Left hindlimb (tissue), 1 donor: ENCODE results near the gene CDK2AP2.

ENCODE experiments used
- DNase-seq: peaks from one replicate; pipeline ENCODE4 v3.0.0-alpha.2; 2018

CDK2AP2 gene

DNA sequence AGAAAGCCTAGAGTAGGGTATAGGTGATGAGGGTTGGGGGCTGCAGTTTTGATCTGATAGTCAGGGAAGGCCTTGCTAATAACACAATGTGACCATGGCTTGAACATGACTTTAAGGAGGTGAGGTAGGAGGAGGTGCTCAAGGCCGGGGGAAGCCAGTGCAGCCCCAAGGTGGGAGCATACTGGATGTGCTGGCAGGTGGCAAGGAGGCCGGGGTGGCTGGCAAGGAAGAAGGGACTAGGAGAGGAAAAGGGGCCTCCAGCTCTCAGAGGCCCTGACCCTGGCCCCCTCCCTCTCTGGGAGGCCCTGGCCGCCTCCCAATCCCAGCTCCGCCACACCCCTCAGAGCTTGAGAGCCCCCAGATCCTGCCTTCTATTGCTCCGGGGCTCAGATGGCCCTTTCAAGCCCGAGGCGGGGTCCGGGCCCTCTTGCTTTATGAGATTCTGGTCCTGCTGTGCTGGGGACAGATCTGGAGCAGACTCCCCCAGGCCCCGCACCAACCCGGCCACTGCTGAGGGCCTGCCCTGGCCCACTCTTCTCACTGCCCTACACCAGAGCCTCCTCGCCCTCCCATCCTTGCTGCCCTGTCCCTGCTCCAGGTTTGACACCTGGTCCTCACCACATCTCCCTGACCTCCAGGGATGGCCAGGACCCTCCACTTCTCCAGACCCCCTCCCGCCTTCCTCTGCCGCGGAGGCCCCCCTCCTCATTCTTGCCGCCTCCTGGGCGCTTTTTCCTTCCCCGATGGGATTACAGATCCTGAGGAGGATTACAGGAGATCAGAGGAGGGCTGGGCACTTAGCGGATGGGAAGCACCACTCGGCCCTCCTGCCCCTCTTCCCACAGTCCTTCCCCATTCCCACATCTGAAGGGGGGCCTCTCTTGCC lies 4.6 kb downstream of the CDK2AP2 start:
- no peak for DNase-seq

GRCh38 chr11:67502328-67502979 lies 5.5 kb downstream of the CDK2AP2 start:
- peak; percentile 24 for DNase-seq

DNA sequence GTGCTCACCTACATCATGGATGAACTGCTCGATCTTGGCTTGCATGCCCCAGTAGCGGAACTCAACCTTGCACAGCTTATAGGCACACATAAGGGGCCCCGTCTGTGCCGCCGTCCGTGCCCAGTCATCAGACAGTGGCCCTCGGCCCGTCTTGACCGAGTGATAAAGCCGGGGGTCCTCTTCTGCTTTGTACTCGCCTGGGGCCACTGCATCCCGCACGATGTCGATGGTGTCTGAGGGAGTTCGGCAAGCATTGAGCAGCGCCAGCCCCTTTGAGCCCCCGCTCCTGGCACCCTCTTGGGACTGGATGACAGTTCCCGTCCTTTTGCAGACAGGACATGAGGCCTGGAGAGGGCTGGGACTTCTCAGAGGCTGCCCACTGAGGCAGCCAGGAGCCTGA lies 6.1 kb downstream of the CDK2AP2 start:
- DNase-seq, result peak; percentile 26

- peak; percentile 17 for DNase-seq
Measured at GRCh38 chr11:67500831-67501715, 6.9 kb downstream of the CDK2AP2 start.

DNA sequence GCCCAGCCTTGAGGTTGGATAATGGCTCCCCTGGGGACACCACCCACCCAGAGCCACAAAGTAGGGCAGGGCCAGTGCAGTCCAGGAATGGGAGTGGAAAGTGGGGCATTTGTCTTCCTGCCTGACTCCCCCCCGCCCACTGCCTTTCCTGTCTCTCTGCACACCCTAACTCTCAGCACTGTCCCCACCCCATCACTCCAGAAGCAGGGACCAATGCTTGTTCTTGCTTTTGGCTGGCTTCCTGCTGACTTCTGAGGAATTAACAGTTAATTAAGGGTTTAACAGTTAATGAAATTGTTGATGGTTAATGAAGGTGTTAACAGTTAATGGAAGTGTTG lies 7.5 kb downstream of the CDK2AP2 start:
- DNase-seq, result peak; percentile 38

- peak; percentile 28 for DNase-seq
Measured at GRCh38 chr11:67499808-67500483, 8.0 kb downstream of the CDK2AP2 start.

- DNase-seq, result no peak
Measured at GRCh38 chr11:67498544-67498972, 9.4 kb downstream of the CDK2AP2 start.

- no peak for DNase-seq
Measured at GRCh38 chr11:67497656-67498291, 10.2 kb downstream of the CDK2AP2 start.

- no peak for DNase-seq
Measured at GRCh38 chr11:67496113-67496512, 11.8 kb downstream of the CDK2AP2 start.

- no peak for DNase-seq
Measured at GRCh38 chr11:67495234-67496005, 12.5 kb downstream of the CDK2AP2 start.

GRCh38 chr11:67494371-67495233 lies 13.4 kb downstream of the CDK2AP2 start:
- DNase-seq, result no peak

GRCh38 chr11:67493548-67494370 lies 14.2 kb downstream of the CDK2AP2 start:
- no peak for DNase-seq

DNA sequence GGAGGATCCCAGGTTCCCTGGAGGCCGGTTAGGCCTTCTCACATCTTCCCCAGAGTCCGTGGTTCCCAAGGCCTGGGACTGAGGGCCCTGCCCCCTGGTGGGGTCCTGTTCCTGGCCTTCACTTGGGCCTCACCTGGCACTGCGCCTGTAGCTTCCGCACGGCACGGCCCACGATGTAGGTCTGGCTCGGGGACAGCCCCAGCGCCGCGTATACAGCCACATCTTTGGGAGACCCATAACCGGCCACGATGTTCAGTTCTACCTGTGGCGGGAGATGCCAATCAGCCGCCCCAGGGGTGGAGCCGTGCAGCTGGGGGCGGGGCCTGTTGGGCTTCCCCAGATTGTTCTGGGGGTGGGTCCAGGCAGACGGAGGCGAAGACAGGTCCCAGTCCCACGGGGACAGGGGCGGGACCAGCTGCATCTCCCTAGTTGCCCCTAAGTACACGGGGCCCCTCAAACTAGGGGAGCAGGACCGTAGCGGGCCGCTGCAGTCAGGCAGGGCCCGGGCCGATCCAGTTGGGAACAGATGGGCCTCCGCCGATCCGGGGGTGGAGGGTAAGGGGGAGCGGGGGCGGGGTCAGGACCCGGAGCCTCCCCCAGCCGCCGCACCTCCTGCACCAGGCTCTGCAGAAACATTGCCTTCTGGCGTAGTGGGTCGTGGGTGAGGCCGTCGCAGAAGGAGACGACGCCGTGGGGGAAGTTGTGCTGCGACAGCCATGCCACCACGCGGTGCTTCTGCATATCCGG lies 15.0 kb downstream of the CDK2AP2 start:
- DNase-seq, result no peak

DNA sequence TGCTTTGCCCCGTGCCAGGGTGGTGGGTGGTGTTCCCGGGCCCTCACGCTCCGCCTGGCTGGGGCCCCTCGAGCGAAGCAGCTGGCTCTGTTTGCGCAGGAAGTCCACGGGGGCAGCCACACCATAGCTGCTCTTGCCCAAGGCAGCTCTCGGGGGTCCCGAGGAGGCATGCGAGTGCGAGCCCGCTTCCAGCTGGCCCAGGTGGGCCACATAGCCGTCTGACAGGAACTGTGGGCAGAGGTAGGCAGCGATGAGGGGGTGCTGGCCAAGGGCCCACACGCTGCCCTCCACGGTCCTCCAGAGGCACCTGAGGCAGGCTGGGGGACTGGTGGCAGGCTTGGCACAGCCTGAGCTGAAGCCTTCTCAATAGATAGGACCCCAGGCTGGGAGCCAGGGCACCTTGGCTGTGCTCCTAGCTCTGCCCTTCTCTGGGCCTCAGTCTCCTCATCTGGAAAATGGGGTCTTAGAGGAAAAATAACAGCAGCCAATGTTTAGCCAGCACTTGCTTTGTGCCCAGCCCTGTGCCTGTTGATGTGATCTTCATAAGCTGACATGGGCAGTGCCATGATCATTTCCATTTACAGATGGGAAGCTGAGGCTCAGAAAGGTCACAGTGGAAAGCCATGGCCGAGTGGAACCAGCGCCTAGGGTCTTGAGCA lies 15.8 kb downstream of the CDK2AP2 start:
- DNase-seq, result no peak

GRCh38 chr11:67491276-67492068 lies 16.5 kb downstream of the CDK2AP2 start:
- DNase-seq, result no peak

- DNase-seq, result no peak
Measured at GRCh38 chr11:67490727-67491065, 17.3 kb downstream of the CDK2AP2 start.
